SK-N-SH (cell line): ENCODE measurements around the gene OSBPL5. TPM values are rescaled to one million over a fixed set of nuclear protein-coding genes. Genes with fewer than 3 reads are reported as not detected.

Experiments
- CTCF ChIA-PET: fragments of 300-600, 350-600 bp; formaldehyde crosslinking; extraction: SDS; loops from one replicate; lab custom pipeline; 2021; lab: Yijun Ruan, JAX
- POLR2A ChIA-PET: fragments of 350-600 bp; sonication (Branson Sonifier 250); formaldehyde crosslinking; extraction: SDS; loops from one replicate; lab custom pipeline; 2020; ENCODE audit warnings: antibody characterized with exemption, inconsistent platforms; lab: Yijun Ruan, JAX
- DNase-seq: peaks from one replicate; pipeline ENCODE4 v3.0.0; 2012
- H2AFZ ChIP-seq: fragments of 200-600 bp; sonication (generic); 2 replicates; pipeline ENCODE4 v1.8.1; 2016; ENCODE audit warnings: antibody characterized with exemption, mild to moderate bottlenecking, low read depth
- H3F3A ChIP-seq: fragments of 200-600 bp; sonication (generic); replicated peaks from 2 replicates; pipeline ENCODE3; 2016; ENCODE audit warnings: antibody characterized with exemption, mild to moderate bottlenecking; ENCODE audit not compliant: insufficient read depth
- H3K27ac ChIP-seq, 2 experiments: fragments of 200-500 bp in 1 of 2; fragments of 200-600 bp in 1 of 2; sonication (Bioruptor generic) in 1 of 2; sonication (generic), shearing (Covaris generic) in 1 of 2; 2 replicates each; pipeline versions ENCODE4 v1.5.1 to v1.6.1; 2014 to 2016; ENCODE audit warnings: low read depth in 2 of 2, inconsistent platforms in 1 of 2, low read length in 1 of 2, mild to moderate bottlenecking in 1 of 2, mixed read lengths in 1 of 2
- H3K27me3 ChIP-seq: fragments of 200-600 bp; sonication (generic), shearing (Covaris generic); 2 replicates; pipeline ENCODE4 v1.6.1; 2016; ENCODE audit warnings: mixed run types; ENCODE audit not compliant: insufficient read depth
- H3K36me3 ChIP-seq, 2 experiments: fragments of 200-500 bp in 1 of 2; fragments of 200-600 bp in 1 of 2; sonication (Bioruptor generic) in 1 of 2; sonication (generic) in 1 of 2; replicated peaks in 1 of 2; 2 replicates each; pipeline versions ENCODE3 to v1.5.1; 2014 to 2016; ENCODE audit warnings: low read length in 1 of 2, mild to moderate bottlenecking in 1 of 2; ENCODE audit not compliant: insufficient read depth in 2 of 2, control insufficient read depth in 1 of 2
- H3K4me1 ChIP-seq, 2 experiments: fragments of 200-500 bp in 1 of 2; fragments of 200-600 bp in 1 of 2; sonication (Bioruptor generic) in 1 of 2; sonication (generic), shearing (Covaris generic) in 1 of 2; 2 replicates each; pipeline versions ENCODE4 v1.5.1 to v1.6.1; 2014 to 2016; ENCODE audit warnings: low read depth in 1 of 2, low read length in 1 of 2, mixed run types in 1 of 2; ENCODE audit not compliant: insufficient read depth in 2 of 2, control insufficient read depth in 1 of 2
- H3K4me2 ChIP-seq: fragments of 200-600 bp; sonication (generic), shearing (Covaris generic); 2 replicates; pipeline ENCODE4 v1.6.1; 2017; ENCODE audit warnings: mixed run types
- H3K4me3 ChIP-seq, 2 experiments: fragments of 200-500 bp in 1 of 2; fragments of 200-600 bp in 1 of 2; sonication (Bioruptor generic) in 1 of 2; sonication (generic), shearing (Covaris generic) in 1 of 2; 2 replicates each; pipeline versions ENCODE4 v1.5.1 to v1.8.1; 2014 to 2016; ENCODE audit warnings: low read depth in 2 of 2, inconsistent platforms in 1 of 2, low read length in 1 of 2, mild to moderate bottlenecking in 1 of 2, mixed read lengths in 1 of 2, moderate library complexity in 1 of 2
- H3K79me2 ChIP-seq: fragments of 200-600 bp; sonication (generic); 2 replicates; pipeline ENCODE4 v1.8.1; 2017; ENCODE audit warnings: mild to moderate bottlenecking; ENCODE audit not compliant: insufficient read depth
- H3K9ac ChIP-seq: fragments of 200-600 bp; sonication (generic); 2 replicates; pipeline ENCODE4 v1.6.1; 2017; ENCODE audit warnings: mixed run types
- H3K9me2 ChIP-seq: fragments of 200-600 bp; sonication (generic); 2 replicates; pipeline ENCODE4 v1.6.1; 2017; ENCODE audit warnings: mixed run types
- H3K9me3 ChIP-seq: fragments of 200-600 bp; sonication (generic); 2 replicates; pipeline ENCODE4 v1.6.1; 2017; ENCODE audit warnings: mixed run types, mild to moderate bottlenecking, moderate library complexity
- H4K20me1 ChIP-seq: fragments of 200-600 bp; sonication (generic); 2 replicates; pipeline ENCODE4 v1.6.1; 2017; ENCODE audit warnings: mild to moderate bottlenecking, mixed run types; ENCODE audit not compliant: insufficient read depth
- ELF1 ChIP-seq: IDR thresholded peaks from 2 replicates; pipeline ENCODE4 v1.4.0; 2012
- EP300 ChIP-seq, 2 experiments: IDR thresholded peaks; 2 replicates each; pipeline versions ENCODE4 v1.4.0 to v1.6.1; 2012; ENCODE audit warnings: borderline replicate concordance in 1 of 2, low read depth in 1 of 2, low read length in 1 of 2
- FOXJ3 ChIP-seq: sonication (generic); formaldehyde crosslinking; IDR thresholded peaks from 2 replicates; pipeline ENCODE4 v1.5.1; 2020; ENCODE audit warnings: mild to moderate bottlenecking, missing genetic modification reagents
- GATA2 ChIP-seq: sonication (generic); formaldehyde crosslinking; IDR thresholded peaks from 2 replicates; pipeline ENCODE4 v1.5.0; 2020; ENCODE audit warnings: mild to moderate bottlenecking, missing genetic modification reagents
- JUND ChIP-seq: IDR thresholded peaks from 2 replicates; pipeline ENCODE4 v1.4.0; 2012
- MEF2A ChIP-seq: IDR thresholded peaks from 2 replicates; pipeline ENCODE4 v1.4.0; 2012; ENCODE audit warnings: low read depth, borderline replicate concordance
- NRF1 ChIP-seq: IDR thresholded peaks from 2 replicates; pipeline ENCODE4 v1.6.1; 2012; ENCODE audit warnings: low read depth, mild to moderate bottlenecking, low read length
- RAD21 ChIP-seq: IDR thresholded peaks from 2 replicates; pipeline ENCODE4 v1.6.1; 2012; ENCODE audit warnings: mild to moderate bottlenecking, low read length
- RCOR1 ChIP-seq: fragments of 150-350 bp; IDR thresholded peaks from 2 replicates; pipeline ENCODE4 v1.6.1; 2017; ENCODE audit warnings: antibody characterized with exemption, low read length
- SIN3A ChIP-seq: IDR thresholded peaks from 2 replicates; pipeline ENCODE4 v1.6.1; 2012; ENCODE audit warnings: low read depth, mild to moderate bottlenecking, low read length, moderate library complexity, borderline replicate concordance
- SMC3 ChIP-seq: IDR thresholded peaks from 2 replicates; pipeline ENCODE4 v1.6.1; 2012; ENCODE audit warnings: low read depth, low read length, improper control_type of control experiment
- WGBS: methylation state at CpG from one replicate; pipeline ENCODE4 v1.1.6; 2017; ENCODE audit warnings: low lambda C conversion rate; 5-methylcytosine and 5-hydroxymethylcytosine counted together
- polyA plus RNA-seq, 3 experiments: library from polyadenylated mRNA; depleted of rRNA; stranded (reverse); fragments of >200 nt; gene quantifications; 2 replicates each; pipeline ENCODE4 v1.2.3, GENCODE V29; 2012
- TF ChIP-seq, protein P1 (sequence below): IDR thresholded peaks from 2 replicates; pipeline ENCODE4 v1.4.0; 2012; ENCODE audit warnings: low read depth, borderline replicate concordance
- TF ChIP-seq, protein P2 (sequence below): fragments of 150-350 bp; IDR thresholded peaks from 2 replicates; pipeline ENCODE4 v1.6.1; 2017; ENCODE audit warnings: antibody characterized with exemption, low read length, low read depth, borderline replicate concordance

OSBPL5 gene
- polyA plus RNA-seq, 1 of the 3 experiments (the other 2 are of a cell fraction) = 10.9 TPM

DNA sequence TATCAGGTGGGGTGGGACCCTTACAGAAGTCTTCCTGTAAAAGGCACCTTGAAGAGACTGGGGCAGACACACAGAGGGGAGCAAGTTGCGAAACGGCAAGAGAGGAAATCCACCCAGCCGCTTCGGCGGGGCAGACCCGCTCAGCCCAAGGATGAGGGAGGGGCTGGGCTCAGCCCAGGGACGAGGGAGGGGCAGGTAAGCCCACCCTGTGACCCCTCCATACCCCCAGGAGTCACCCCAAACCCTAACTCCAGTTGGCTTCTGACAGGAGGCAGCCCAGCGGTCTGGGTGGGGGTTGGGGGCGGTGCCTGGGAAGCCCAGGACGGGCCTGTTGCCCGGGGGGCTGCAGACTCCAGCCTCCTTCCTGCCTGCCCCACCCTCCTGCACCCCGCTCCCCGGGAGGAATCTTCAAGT, 965 bp downstream of the OSBPL5 start:
- Histone ChIP-seq H3K36me3 (no peaks in the 10 kb centered on the region), H3K27me3 (no peaks in the 10 kb centered on the region), H3F3A (no peaks in the 10 kb centered on the region), H3K9ac (peak overlapping the region; percentile 77), H3K4me1 (peaks cover 0 to 49% of the 10 kb centered on the region in 2 experiments; a peak in 2 of 4 replicates), H2AFZ (no peak overlapping the region), H4K20me1 (peaks cover 49% of the 10 kb centered on the region), H3K27ac (no peak overlapping the region), H3K4me3 (peak overlapping the region; percentile 73 to 83), H3K79me2 (peaks cover 34% of the 10 kb centered on the region), H3K9me3 (no peaks in the 10 kb centered on the region), H3K9me2 (no peaks in the 10 kb centered on the region)
- DNase-seq = peak; percentile 59
- 36% methylated on average over 11 of the region's 13 CpGs for whole genome bisulfite sequencing
- POLR2A ChIA-PET = no interaction called here
- CTCF ChIA-PET = interaction anchor here (0.9 to 1.1 kb wide), 2 partner anchors 53 to 127 kb away, joined by 3 read pairs; no protein-coding TSS in a partner anchor
- TF ChIP-seq, protein P1, sequence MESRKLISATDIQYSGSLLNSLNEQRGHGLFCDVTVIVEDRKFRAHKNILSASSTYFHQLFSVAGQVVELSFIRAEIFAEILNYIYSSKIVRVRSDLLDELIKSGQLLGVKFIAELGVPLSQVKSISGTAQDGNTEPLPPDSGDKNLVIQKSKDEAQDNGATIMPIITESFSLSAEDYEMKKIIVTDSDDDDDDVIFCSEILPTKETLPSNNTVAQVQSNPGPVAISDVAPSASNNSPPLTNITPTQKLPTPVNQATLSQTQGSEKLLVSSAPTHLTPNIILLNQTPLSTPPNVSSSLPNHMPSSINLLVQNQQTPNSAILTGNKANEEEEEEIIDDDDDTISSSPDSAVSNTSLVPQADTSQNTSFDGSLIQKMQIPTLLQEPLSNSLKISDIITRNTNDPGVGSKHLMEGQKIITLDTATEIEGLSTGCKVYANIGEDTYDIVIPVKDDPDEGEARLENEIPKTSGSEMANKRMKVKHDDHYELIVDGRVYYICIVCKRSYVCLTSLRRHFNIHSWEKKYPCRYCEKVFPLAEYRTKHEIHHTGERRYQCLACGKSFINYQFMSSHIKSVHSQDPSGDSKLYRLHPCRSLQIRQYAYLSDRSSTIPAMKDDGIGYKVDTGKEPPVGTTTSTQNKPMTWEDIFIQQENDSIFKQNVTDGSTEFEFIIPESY = no peak
- TF ChIP-seq RCOR1 = no peak
- no peak for TF ChIP-seq GATA2
- TF ChIP-seq RAD21 = no peak
- TF ChIP-seq NRF1 = no peak
- TF ChIP-seq, protein P2, sequence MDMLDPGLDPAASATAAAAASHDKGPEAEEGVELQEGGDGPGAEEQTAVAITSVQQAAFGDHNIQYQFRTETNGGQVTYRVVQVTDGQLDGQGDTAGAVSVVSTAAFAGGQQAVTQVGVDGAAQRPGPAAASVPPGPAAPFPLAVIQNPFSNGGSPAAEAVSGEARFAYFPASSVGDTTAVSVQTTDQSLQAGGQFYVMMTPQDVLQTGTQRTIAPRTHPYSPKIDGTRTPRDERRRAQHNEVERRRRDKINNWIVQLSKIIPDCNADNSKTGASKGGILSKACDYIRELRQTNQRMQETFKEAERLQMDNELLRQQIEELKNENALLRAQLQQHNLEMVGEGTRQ = no peak
- no peak for TF ChIP-seq ELF1
- TF ChIP-seq JUND = no peak
- no peak for TF ChIP-seq SMC3
- TF ChIP-seq MEF2A = no peak
- TF ChIP-seq, all 33 proteins: peak for 0
- peak overlapping the region; percentile 98 for H3K4me2 ChIP-seq

DNA sequence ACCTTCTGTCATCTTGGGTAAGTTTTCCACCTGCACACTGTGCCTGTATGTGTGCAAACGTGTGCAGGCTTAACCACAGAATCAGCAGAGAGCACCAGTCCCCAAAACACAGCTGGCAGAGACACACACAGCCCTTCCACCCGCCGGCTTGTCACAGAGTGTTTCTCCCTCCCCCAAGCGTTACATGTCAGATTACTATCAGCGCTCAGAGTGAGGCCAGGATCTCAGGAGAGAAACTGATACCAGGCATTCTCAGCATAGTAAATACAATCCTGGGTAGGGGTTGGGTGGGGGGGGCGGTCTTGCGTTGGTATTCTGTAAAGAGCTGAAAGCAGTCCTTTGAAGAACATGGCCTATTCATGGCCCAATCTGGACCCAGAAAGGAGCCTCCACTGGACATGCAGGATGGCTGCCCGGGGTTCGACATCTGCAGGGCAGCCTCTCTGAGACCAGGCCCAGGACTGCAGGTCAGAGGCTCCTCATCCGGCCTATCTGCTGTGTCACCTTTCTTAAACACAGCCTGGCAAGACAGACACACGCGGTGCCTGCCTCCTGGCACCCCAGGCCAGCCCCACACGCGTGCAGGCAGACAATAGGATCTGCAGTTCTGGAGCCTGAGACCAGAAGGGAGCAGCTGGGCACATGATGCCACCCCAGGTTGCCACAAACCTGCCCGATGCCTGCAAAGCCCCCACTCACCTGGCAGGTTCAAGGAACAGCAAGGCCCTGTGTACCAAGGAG, 1.7 kb downstream of the OSBPL5 start:
- CTCF ChIA-PET = interaction anchor here (0.8 to 2.1 kb wide), 6 partner anchors 13 to 178 kb away, joined by 3 to 8 read pairs (median 6); no protein-coding TSS in a partner anchor
- no peak overlapping the region for H2AFZ ChIP-seq
- H3K79me2 ChIP-seq = peaks cover 40% of the 10 kb centered on the region
- peak overlapping the region; percentile 77 for H3K9ac ChIP-seq
- H3F3A ChIP-seq = no peaks in the 10 kb centered on the region
- no peaks in the 10 kb centered on the region for H3K27me3 ChIP-seq
- H3K9me2 ChIP-seq = no peaks in the 10 kb centered on the region
- no peak overlapping the region for H3K27ac ChIP-seq
- WGBS = 76% methylated on average over 12 of the region's 15 CpGs
- H3K4me2 ChIP-seq = peak overlapping the region; percentile 98
- H3K36me3 ChIP-seq = no peaks in the 10 kb centered on the region
- H3K9me3 ChIP-seq = no peaks in the 10 kb centered on the region
- H3K4me1 ChIP-seq = peaks cover 0 to 52% of the 10 kb centered on the region in 2 experiments; a peak in 2 of 4 replicates
- DNase-seq = peak; percentile 71
- TF ChIP-seq EP300 (IDR thresholded peaks at IDR 0.05; ENCODE audit: borderline replicate concordance in 1 of 2, low read depth in 1 of 2, low read length in 1 of 2) = peak in 1 of 2 experiments; percentile 48; a peak in 1 of 4 replicates
- TF ChIP-seq FOXJ3 (CRISPR knock-in tag) = peak; percentile 55; the same call in 1 of the 2 replicates
- TF ChIP-seq RCOR1 = peak; percentile 66
- TF ChIP-seq GATA2 = peak; percentile 88
- TF ChIP-seq SIN3A = no peak
- peaks cover 56% of the 10 kb centered on the region for H4K20me1 ChIP-seq
- POLR2A ChIA-PET = interaction anchor here (1.2 kb wide), 1 partner anchor 14 kb away, joined by 4 read pairs; no protein-coding TSS in a partner anchor
- peak overlapping the region; percentile 73 to 83 for H3K4me3 ChIP-seq
